BLaER1 treated with 17β-estradiol and CSF1 and Interleukin-3, amounts not matched to agents 10 nM and 100 nM (cell line): ENCODE results near the gene PCDH9.

ENCODE experiments used
- H3K27ac ChIP-seq, 11 experiments: shearing (Covaris generic); formaldehyde crosslinking; 2 replicates each; pipeline ENCODE4 v1.8.1; 2022
- H3K27me3 ChIP-seq, 11 experiments: shearing (Covaris generic); formaldehyde crosslinking; 2 replicates each; pipeline ENCODE4 v1.8.1; 2022
- H3K36me3 ChIP-seq, 11 experiments: shearing (Covaris generic); formaldehyde crosslinking; 2 replicates each; pipeline ENCODE4 v1.8.1; 2022
- H3K4me1 ChIP-seq, 10 experiments: shearing (Covaris generic); formaldehyde crosslinking; 2 replicates each; pipeline ENCODE4 v1.8.1; 2022
- H3K4me2 ChIP-seq, 11 experiments: shearing (Covaris generic); formaldehyde crosslinking; 2 replicates each; pipeline ENCODE4 v1.8.1; 2022
- H3K4me3 ChIP-seq, 10 experiments: shearing (Covaris generic); formaldehyde crosslinking; 2 replicates each; pipeline ENCODE4 v1.8.1; 2022
- H3K9ac ChIP-seq, 11 experiments: shearing (Covaris generic); formaldehyde crosslinking; 2 replicates each; pipeline ENCODE4 v1.8.1; 2022
- H3K9me3 ChIP-seq, 11 experiments: shearing (Covaris generic); formaldehyde crosslinking; replicated peaks in 1 of 11; 2 replicates each; pipeline ENCODE4 v1.8.1; 2022
- H4K20me1 ChIP-seq, 11 experiments: shearing (Covaris generic); formaldehyde crosslinking; 2 replicates each; pipeline ENCODE4 v1.8.1; 2022
- Cebpa-rat ChIP-seq, 11 experiments: shearing (Covaris generic); IDR thresholded peaks; 2 replicates each; pipeline ENCODE4 v1.8.1; 2022

PCDH9 gene

GRCh38 chr13:66347486-66348117 is 882.5 kb downstream of the PCDH9 start:
- no peaks in the 10 kb centered on the region for H3K27me3 ChIP-seq
- H4K20me1 ChIP-seq = no peaks in the 10 kb centered on the region
- no peak for TF ChIP-seq Cebpa-rat (IDR thresholded peaks at IDR 0.05)
- H3K27ac ChIP-seq = no peak overlapping the region
- no peak overlapping the region for H3K4me3 ChIP-seq
- H3K4me2 ChIP-seq = no peak overlapping the region
- H3K9me3 ChIP-seq = no peaks in the 10 kb centered on the region
- no peaks in the 10 kb centered on the region for H3K36me3 ChIP-seq
- H3K4me1 ChIP-seq = no peaks in the 10 kb centered on the region; a peak in 1 of 20 replicates
- no peak overlapping the region for H3K9ac ChIP-seq

GRCh38 chr13:66345971-66346370 is 884.2 kb downstream of the PCDH9 start:
- H3K36me3 ChIP-seq = no peaks in the 10 kb centered on the region
- no peak overlapping the region for H3K27ac ChIP-seq
- H3K4me1 ChIP-seq = no peaks in the 10 kb centered on the region
- TF ChIP-seq Cebpa-rat (IDR thresholded peaks at IDR 0.05) = no peak
- H3K9ac ChIP-seq = no peak overlapping the region
- no peaks in the 10 kb centered on the region for H3K27me3 ChIP-seq
- H3K9me3 ChIP-seq = no peaks in the 10 kb centered on the region
- H3K4me3 ChIP-seq = no peak overlapping the region
- H4K20me1 ChIP-seq = no peaks in the 10 kb centered on the region
- no peak overlapping the region for H3K4me2 ChIP-seq

- Histone ChIP-seq H3K36me3 (no peaks in the 10 kb centered on the region), H3K9me3 (no peaks in the 10 kb centered on the region), H3K4me1 (no peaks in the 10 kb centered on the region), H3K4me2 (no peak overlapping the region), H3K9ac (no peak overlapping the region), H4K20me1 (no peaks in the 10 kb centered on the region), H3K27ac (no peak overlapping the region), H3K4me3 (no peak overlapping the region), H3K27me3 (no peaks in the 10 kb centered on the region)
- TF ChIP-seq Cebpa-rat (IDR thresholded peaks at IDR 0.05) = no peak
These were observed 884.7 kb downstream of the PCDH9 start for GRCh38 chr13:66345518-66345810.

GRCh38 chr13:66344805-66345517 is 885.2 kb downstream of the PCDH9 start:
- H3K9me3 ChIP-seq = no peaks in the 10 kb centered on the region
- TF ChIP-seq Cebpa-rat (IDR thresholded peaks at IDR 0.05) = no peak
- H3K4me1 ChIP-seq = no peaks in the 10 kb centered on the region
- H3K27me3 ChIP-seq = no peaks in the 10 kb centered on the region
- H3K27ac ChIP-seq = no peak overlapping the region
- no peak overlapping the region for H3K4me2 ChIP-seq
- no peak overlapping the region for H3K4me3 ChIP-seq
- no peaks in the 10 kb centered on the region for H3K36me3 ChIP-seq
- no peaks in the 10 kb centered on the region for H4K20me1 ChIP-seq
- no peak overlapping the region for H3K9ac ChIP-seq

DNA sequence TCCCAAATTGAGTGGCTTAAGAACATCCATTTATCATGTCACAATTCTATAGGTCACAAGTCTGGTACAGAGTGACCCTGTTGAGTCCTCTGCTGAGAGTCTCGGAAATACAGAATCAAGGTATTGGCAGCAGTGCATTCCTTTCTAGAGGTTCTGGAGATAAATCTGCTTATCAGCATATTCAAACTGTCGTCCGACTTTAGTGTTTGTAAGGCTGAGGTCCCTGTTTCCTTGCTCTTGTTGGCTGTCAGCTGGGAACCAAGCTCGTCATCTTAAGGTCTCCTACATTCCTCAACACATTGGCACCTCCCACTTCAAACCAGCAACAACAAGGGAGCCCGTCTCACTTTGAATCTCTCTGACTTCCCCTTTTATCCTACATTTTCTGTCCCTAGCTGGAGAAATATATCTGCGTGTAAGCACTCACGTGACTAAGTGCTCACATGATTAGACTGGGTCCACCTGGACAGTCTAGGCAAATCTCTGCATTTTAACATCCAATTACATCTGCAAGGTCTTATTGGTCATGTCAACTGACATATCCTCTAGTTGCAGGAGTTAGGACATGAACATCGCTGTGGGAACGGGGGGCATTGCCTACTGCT is 886.8 kb downstream of the PCDH9 start:
- Histone ChIP-seq H4K20me1 (no peaks in the 10 kb centered on the region), H3K27ac (no peak overlapping the region), H3K4me1 (no peaks in the 10 kb centered on the region), H3K9me3 (no peaks in the 10 kb centered on the region), H3K27me3 (no peaks in the 10 kb centered on the region), H3K4me2 (no peak overlapping the region), H3K9ac (no peak overlapping the region), H3K4me3 (no peak overlapping the region), H3K36me3 (no peaks in the 10 kb centered on the region)
- no peak for TF ChIP-seq Cebpa-rat (IDR thresholded peaks at IDR 0.05)

DNA sequence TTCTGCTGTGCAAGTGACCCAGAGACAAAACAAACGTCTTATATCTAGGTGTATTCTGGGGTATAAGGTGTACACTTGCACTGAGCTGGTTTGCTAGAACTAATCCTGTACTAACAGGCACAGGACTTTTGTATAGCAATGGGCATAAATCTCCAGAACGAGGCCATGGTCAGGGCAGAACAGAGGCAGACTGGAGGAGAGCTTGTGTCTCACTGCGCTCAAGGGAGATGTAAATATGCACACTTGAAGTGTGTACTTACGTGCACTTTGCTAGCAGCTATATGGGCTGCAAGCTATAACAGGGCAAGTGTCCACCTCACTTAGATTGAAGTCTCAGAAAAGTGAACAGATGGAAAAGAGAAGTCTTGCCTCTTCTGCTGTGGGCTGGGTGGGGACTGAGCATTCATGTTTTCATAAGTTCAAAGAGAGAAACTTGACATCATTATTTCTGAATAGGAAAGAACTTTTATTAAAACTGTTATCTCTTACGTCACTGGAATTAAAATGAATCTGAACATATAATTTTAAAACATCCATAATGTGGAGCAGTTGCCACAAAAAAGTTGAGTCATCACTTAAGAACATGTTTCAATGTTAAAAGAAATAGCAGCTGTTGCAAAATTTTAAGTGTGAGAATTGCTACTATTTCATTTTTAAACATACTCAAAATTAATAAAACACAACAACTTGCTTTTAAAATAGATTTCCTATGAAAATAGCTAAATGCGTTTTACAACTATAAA is 888.3 kb downstream of the PCDH9 start:
- no peak for TF ChIP-seq Cebpa-rat (IDR thresholded peaks at IDR 0.05)
- Histone ChIP-seq H3K27me3 (no peaks in the 10 kb centered on the region), H3K9me3 (no peaks in the 10 kb centered on the region), H3K36me3 (no peaks in the 10 kb centered on the region), H3K4me2 (no peak overlapping the region), H4K20me1 (no peaks in the 10 kb centered on the region), H3K4me3 (no peak overlapping the region), H3K27ac (no peak overlapping the region), H3K9ac (no peak overlapping the region), H3K4me1 (no peaks in the 10 kb centered on the region)

DNA sequence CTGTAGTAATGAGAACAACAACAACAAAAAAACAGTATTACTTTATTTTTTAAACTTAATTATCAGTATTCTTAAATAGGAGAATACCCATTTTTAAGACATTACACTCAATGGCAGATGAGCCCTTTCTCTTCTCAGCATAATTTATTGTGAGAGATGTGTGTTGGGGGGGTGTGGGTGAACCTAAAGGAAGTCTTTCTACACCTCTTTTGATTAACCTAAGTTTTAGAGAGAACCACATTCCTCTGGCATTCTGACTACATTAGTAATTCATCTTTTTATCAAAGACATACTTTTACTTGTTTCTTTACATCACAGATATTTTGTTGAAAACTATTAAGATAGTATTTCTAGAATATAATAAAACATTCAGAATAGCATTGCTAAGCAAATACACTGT is 890.9 kb downstream of the PCDH9 start:
- Histone ChIP-seq H3K4me2 (no peak overlapping the region), H4K20me1 (no peaks in the 10 kb centered on the region), H3K9me3 (no peaks in the 10 kb centered on the region), H3K27ac (no peak overlapping the region), H3K9ac (no peak overlapping the region), H3K4me1 (no peaks in the 10 kb centered on the region), H3K4me3 (no peak overlapping the region), H3K36me3 (no peaks in the 10 kb centered on the region), H3K27me3 (no peaks in the 10 kb centered on the region)
- no peak for TF ChIP-seq Cebpa-rat (IDR thresholded peaks at IDR 0.05)

DNA sequence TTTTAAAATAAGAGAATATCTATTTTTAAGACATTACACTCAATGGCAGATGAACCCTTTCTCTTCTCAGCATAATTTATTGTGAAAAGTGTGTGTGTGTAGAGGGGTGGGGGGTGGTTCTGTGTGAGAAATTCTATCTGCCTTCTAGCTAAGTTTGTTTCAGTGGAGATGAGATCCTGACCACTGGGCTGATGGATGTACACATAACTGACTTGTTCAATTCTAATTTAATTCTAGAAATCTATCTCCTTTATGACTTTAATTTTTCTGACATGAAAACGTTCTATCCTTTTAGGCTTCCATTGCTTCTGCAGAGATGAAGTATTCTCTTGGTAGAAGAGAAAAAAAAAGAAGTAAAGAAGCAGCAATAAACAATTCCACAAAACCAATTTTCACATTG is 891.6 kb downstream of the PCDH9 start:
- Histone ChIP-seq H3K4me3 (no peak overlapping the region), H3K4me2 (no peak overlapping the region), H3K4me1 (no peaks in the 10 kb centered on the region), H4K20me1 (no peaks in the 10 kb centered on the region), H3K27me3 (no peaks in the 10 kb centered on the region), H3K36me3 (no peaks in the 10 kb centered on the region), H3K9ac (no peak overlapping the region), H3K9me3 (no peaks in the 10 kb centered on the region), H3K27ac (no peak overlapping the region)
- no peak for TF ChIP-seq Cebpa-rat (IDR thresholded peaks at IDR 0.05)

- H3K27ac ChIP-seq = no peak overlapping the region
These were observed 894.5 kb downstream of the PCDH9 start for GRCh38 chr13:66335626-66336025.

More at GRCh38 chr13:66335626-66336025, 894.5 kb downstream of the PCDH9 start:
- Histone ChIP-seq H3K4me3 (no peak overlapping the region), H3K9ac (no peak overlapping the region), H3K4me2 (no peak overlapping the region), H3K27me3 (no peaks in the 10 kb centered on the region), H3K4me1 (peaks cover 0 to 2% (median 0%) of the 10 kb centered on the region in 10 experiments; a peak in 5 of 20 replicates), H3K9me3 (no peaks in the 10 kb centered on the region), H3K36me3 (no peaks in the 10 kb centered on the region), H4K20me1 (no peaks in the 10 kb centered on the region)
- TF ChIP-seq Cebpa-rat (IDR thresholded peaks at IDR 0.05) = no peak
